Measurements from ENCODE around the gene SNX4.

SNX4 gene

GRCh38 chr3:125401402-125401801 is 118.6 kb downstream of the SNX4 start:
- DNase-seq: no peak

DNA sequence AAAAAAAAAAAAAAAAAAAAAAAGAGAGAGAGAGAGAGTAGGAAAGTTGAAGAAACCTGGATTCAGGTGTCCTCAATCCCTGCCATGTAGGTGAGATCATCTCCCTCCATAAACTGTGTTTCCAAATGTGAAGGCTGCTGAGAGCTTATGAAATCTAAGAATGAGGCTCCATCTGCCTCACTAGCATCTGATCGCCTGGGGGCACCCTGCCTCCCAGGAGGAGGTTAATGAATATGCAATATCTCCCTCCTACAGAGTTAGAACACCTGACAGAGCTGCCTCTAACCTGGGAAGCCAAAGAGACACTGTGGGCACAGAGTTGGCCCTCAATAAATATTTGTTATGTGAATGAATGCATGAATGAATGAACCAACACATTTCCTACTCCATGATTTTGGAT is 121.0 kb downstream of the SNX4 start:
- no peak for DNase-seq

Measured in NCI-H1417 treated with DMSO at 0.1 percent for 48 hours (cell line).